ENCODE data around the gene C6orf132. TPM values are rescaled to one million over a fixed set of nuclear protein-coding genes. Genes with fewer than 3 reads are reported as not detected.

C6orf132 gene
- total and polyA plus RNA-seq, 2 experiments from 2014 or later: 22.2 to 40.9 TPM

- TF ChIP-seq, protein P1, sequence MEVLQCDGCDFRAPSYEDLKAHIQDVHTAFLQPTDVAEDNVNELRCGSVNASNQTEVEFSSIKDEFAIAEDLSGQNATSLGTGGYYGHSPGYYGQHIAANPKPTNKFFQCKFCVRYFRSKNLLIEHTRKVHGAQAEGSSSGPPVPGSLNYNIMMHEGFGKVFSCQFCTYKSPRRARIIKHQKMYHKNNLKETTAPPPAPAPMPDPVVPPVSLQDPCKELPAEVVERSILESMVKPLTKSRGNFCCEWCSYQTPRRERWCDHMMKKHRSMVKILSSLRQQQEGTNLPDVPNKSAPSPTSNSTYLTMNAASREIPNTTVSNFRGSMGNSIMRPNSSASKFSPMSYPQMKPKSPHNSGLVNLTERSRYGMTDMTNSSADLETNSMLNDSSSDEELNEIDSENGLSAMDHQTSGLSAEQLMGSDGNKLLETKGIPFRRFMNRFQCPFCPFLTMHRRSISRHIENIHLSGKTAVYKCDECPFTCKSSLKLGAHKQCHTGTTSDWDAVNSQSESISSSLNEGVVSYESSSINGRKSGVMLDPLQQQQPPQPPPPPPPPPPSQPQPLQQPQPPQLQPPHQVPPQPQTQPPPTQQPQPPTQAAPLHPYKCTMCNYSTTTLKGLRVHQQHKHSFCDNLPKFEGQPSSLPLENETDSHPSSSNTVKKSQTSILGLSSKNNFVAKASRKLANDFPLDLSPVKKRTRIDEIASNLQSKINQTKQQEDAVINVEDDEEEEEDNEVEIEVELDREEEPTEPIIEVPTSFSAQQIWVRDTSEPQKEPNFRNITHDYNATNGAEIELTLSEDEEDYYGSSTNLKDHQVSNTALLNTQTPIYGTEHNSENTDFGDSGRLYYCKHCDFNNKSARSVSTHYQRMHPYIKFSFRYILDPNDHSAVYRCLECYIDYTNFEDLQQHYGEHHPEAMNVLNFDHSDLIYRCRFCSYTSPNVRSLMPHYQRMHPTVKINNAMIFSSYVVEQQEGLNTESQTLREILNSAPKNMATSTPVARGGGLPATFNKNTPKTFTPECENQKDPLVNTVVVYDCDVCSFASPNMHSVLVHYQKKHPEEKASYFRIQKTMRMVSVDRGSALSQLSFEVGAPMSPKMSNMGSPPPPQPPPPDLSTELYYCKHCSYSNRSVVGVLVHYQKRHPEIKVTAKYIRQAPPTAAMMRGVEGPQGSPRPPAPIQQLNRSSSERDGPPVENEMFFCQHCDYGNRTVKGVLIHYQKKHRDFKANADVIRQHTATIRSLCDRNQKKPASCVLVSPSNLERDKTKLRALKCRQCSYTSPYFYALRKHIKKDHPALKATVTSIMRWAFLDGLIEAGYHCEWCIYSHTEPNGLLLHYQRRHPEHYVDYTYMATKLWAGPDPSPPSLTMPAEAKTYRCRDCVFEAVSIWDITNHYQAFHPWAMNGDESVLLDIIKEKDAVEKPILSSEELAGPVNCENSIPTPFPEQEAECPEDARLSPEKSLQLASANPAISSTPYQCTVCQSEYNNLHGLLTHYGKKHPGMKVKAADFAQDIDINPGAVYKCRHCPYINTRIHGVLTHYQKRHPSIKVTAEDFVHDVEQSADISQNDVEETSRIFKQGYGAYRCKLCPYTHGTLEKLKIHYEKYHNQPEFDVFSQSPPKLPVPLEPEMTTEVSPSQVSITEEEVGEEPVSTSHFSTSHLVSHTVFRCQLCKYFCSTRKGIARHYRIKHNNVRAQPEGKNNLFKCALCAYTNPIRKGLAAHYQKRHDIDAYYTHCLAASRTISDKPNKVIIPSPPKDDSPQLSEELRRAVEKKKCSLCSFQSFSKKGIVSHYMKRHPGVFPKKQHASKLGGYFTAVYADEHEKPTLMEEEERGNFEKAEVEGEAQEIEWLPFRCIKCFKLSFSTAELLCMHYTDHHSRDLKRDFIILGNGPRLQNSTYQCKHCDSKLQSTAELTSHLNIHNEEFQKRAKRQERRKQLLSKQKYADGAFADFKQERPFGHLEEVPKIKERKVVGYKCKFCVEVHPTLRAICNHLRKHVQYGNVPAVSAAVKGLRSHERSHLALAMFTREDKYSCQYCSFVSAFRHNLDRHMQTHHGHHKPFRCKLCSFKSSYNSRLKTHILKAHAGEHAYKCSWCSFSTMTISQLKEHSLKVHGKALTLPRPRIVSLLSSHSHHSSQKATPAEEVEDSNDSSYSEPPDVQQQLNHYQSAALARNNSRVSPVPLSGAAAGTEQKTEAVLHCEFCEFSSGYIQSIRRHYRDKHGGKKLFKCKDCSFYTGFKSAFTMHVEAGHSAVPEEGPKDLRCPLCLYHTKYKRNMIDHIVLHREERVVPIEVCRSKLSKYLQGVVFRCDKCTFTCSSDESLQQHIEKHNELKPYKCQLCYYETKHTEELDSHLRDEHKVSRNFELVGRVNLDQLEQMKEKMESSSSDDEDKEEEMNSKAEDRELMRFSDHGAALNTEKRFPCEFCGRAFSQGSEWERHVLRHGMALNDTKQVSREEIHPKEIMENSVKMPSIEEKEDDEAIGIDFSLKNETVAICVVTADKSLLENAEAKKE (CRISPR knock-in tag; IDR thresholded peaks at IDR 0.05): no peak
- TF ChIP-seq CTCF (conservative IDR thresholded peaks at IDR 0.05; ENCODE audit: low read depth in 2 of 2) (no peak), POLR2AphosphoS5 (IDR thresholded peaks at IDR 0.05; ENCODE audit: low read depth) (no peak), NANOG (IDR thresholded peaks at IDR 0.05; ENCODE audit: borderline replicate concordance) (no peak), ZNF114 (CRISPR knock-in tag; IDR thresholded peaks at IDR 0.05) (no peak), CREB1 (CRISPR knock-in tag; IDR thresholded peaks at IDR 0.05; ENCODE audit: low read depth) (no peak)
Observed at GRCh38 chr6:42051268-42051653, 91.2 kb downstream of the C6orf132 start (continued).

Other genes with a start within 250 kb of the C6orf132 start
- 20.2 and 21.5 TPM in 2 replicates for gene USP49, start 247.2 kb downstream of the C6orf132 start, total RNA-seq (2014; rRNA removed; shearing (Covaris generic))
- gene USP49, start 247.2 kb downstream of the C6orf132 start, polyA plus RNA-seq (2016; fragmentation: Nextera tagmentation; extraction: Ambion mirVana): 5.3 and 5.9 TPM in 2 replicates
- gene MED20, start 221.5 kb downstream of the C6orf132 start, total RNA-seq (2014; rRNA removed; shearing (Covaris generic)): 39.3 and 47.2 TPM in 2 replicates
- gene MED20, start 221.5 kb downstream of the C6orf132 start, polyA plus RNA-seq (2016; fragmentation: Nextera tagmentation; extraction: Ambion mirVana): 18.1 and 20.1 TPM in 2 replicates
- 32.7 and 33.7 TPM in 2 replicates for gene BYSL, start 221.1 kb downstream of the C6orf132 start, total RNA-seq (2014; rRNA removed; shearing (Covaris generic))
- gene BYSL, start 221.1 kb downstream of the C6orf132 start, polyA plus RNA-seq (2016; fragmentation: Nextera tagmentation; extraction: Ambion mirVana): 30.3 and 35.3 TPM in 2 replicates
- gene CCND3, start 200.8 kb downstream of the C6orf132 start, total RNA-seq (2014; rRNA removed; shearing (Covaris generic)): 24.5 and 30.9 TPM in 2 replicates
- 19.1 and 19.7 TPM in 2 replicates for gene CCND3, start 200.8 kb downstream of the C6orf132 start, polyA plus RNA-seq (2016; fragmentation: Nextera tagmentation; extraction: Ambion mirVana)
- 26.5 and 30.6 TPM in 2 replicates for gene TAF8, start 92.1 kb downstream of the C6orf132 start, total RNA-seq (2014; rRNA removed; shearing (Covaris generic))
- gene TAF8, start 92.1 kb downstream of the C6orf132 start, polyA plus RNA-seq (2016; fragmentation: Nextera tagmentation; extraction: Ambion mirVana): 18.7 and 19.1 TPM in 2 replicates
- gene GUCA1A, start 30.7 kb upstream of the C6orf132 start, total RNA-seq (2014; rRNA removed; shearing (Covaris generic)): 4.0 and 5.2 TPM in 2 replicates
- gene GUCA1A, start 30.7 kb upstream of the C6orf132 start, polyA plus RNA-seq (2016; fragmentation: Nextera tagmentation; extraction: Ambion mirVana): 9.1 and 10.6 TPM in 2 replicates
- 0.56 TPM in 1 of 2 replicates, not detected in the other for gene GUCA1B, start 52.3 kb upstream of the C6orf132 start, total RNA-seq (2014; rRNA removed; shearing (Covaris generic))
- not detected in 2 replicates for gene GUCA1B, start 52.3 kb upstream of the C6orf132 start, polyA plus RNA-seq (2016; fragmentation: Nextera tagmentation; extraction: Ambion mirVana)
- 42.7 and 49.3 TPM in 2 replicates for gene MRPS10, start 75.2 kb upstream of the C6orf132 start, total RNA-seq (2014; rRNA removed; shearing (Covaris generic))
- 33.7 and 36.2 TPM in 2 replicates for gene MRPS10, start 75.2 kb upstream of the C6orf132 start, polyA plus RNA-seq (2016; fragmentation: Nextera tagmentation; extraction: Ambion mirVana)